DOHH2 (cell line): ENCODE measurements around the gene PLXNA2.

Experiments used
- CTCF ChIP-seq: fragments of 200-600 bp; sonication (generic); IDR thresholded peaks from one replicate; pipeline ENCODE4 v1.5.1; 2014; ENCODE audit warnings: antibody characterized with exemption, mild to moderate bottlenecking, low read depth, low read length; ENCODE audit not compliant: poor library complexity, severe bottlenecking
- EZH2phosphoT487 ChIP-seq: fragments of 200-600 bp; sonication (generic); IDR thresholded peaks from 2 replicates; pipeline ENCODE4 v1.6.1; 2017; ENCODE audit warnings: borderline replicate concordance, mild to moderate bottlenecking, antibody characterized with exemption, low read length, moderate library complexity, mixed read lengths

GRCh38 chr1:208264469-208265121 lies 20.4 kb upstream of the PLXNA2 start:
- TF ChIP-seq CTCF (no peak), EZH2phosphoT487 (no peak)
